ENCODE results near the gene CELF5.
"Not testable (repeated sequence)": the region's sequence is repeated elsewhere in the genome, so short reads cannot be mapped to it uniquely, and the experiment has no call there.

The CELF5 gene

DNA sequence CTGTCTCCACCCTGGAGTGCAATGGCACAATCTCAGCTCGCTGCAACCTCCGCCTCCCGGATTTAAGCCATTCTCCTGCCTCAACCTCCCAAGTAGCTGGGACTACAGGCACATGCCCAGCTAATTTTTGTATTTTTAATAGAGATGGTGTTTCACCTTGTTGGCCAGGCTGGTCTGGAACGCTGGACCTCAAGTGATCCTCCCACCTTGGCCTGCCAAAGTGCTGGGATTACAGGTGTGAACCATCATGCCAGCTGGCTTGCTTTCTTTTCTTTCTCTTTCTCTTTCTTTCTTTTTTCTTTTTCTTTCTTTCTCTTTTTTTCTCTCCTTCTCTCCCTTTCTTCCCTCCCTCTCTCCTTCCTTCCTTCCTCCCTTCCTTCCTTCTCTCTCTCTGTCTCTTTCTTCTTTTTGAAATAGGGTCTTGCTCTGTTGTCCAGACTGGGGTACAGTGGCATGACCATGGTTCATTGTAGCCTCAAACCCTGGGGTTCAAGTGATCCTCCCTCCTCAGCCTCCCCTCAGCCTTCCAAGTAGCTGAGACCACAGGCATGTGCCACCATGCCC lies 108.6 kb downstream of the CELF5 start:
- DNase-seq (ENCODE audit: low read depth, low spot score): no peak
- no peaks in the 10 kb centered on the region for H3K9me3 ChIP-seq (ENCODE audit: low read depth, low read length)
- no peaks in the 10 kb centered on the region for H3K36me3 ChIP-seq (ENCODE audit: insufficient read depth, low read length)
- TF ChIP-seq EZH2 (IDR thresholded peaks at IDR 0.05) (no peak), FOXP2 (optimal IDR thresholded peaks at IDR 0.05; ENCODE audit: control extremely low read depth, extremely low read length, insufficient read depth) (no peak), POLR2AphosphoS5 (IDR thresholded peaks at IDR 0.05; ENCODE audit: borderline replicate concordance, low read depth, low read length) (no peak)
- no peak overlapping the region for H3K27ac ChIP-seq
- no peak overlapping the region for H3K4me3 ChIP-seq
- no peak overlapping the region for H3K9ac ChIP-seq (ENCODE audit: insufficient read length)

DNA sequence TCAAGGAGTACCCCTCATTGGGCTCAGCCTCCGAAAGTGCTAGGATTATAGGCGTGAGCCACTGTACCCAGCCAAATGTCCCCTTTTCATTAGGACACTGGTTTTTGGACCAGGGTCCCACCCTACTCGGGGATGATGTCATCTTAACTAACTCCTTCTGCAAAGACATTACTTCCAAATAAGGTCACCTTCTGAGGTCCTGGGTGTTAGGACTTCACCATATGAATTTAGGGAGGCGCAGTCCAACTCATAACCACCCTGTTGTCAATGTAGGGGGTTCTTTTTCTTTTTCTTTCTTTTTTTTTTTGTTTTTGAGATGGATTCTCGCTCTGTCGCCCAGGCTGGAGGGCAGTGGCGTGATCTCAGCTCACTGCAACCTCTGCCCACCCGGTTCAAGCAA lies 109.2 kb downstream of the CELF5 start:
- TF ChIP-seq POLR2AphosphoS5 (IDR thresholded peaks at IDR 0.05; ENCODE audit: borderline replicate concordance, low read depth, low read length): no peak
- no peak for TF ChIP-seq EZH2 (IDR thresholded peaks at IDR 0.05)
- no peak for TF ChIP-seq FOXP2 (optimal IDR thresholded peaks at IDR 0.05; ENCODE audit: control extremely low read depth, extremely low read length, insufficient read depth)
- Histone ChIP-seq H3K27ac (no peak overlapping the region), H3K9ac (ENCODE audit: insufficient read length) (no peak overlapping the region), H3K36me3 (ENCODE audit: insufficient read depth, low read length) (no peaks in the 10 kb centered on the region), H3K9me3 (ENCODE audit: low read depth, low read length) (no peaks in the 10 kb centered on the region), H3K4me3 (no peak overlapping the region)
- DNase-seq (ENCODE audit: low read depth, low spot score): no peak

DNA sequence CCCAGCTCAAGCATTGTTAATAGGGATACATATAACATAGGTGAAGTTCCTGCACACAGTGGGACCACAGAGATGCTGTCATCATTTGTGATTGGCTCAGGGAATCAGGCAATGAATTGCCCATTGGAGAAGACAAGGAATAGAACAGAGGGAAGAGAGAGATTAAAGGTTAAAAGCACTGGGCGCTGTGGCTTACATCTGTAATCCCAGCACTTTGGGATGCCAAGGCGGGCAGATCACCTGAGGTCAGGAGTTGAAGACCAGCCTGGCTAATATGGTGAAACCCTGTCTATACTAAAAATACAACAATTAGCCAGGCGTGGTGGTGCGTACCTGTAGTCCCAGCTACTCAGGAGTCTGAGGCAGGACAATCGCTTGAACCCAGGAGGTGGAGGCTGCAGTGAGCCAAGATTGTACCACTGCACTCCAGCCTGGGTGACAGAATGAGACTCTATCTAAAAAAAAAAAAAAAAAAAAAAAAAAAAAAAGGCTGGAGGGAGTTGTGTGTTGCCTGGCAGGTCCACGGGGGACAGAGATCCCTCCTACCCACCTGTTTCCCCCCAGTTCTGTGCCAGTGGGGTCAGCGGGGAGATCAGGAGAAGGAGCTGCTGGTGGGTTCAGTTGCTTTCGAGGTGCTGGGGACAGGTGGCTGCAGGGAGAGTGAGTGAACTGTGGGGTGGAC lies 110.4 kb downstream of the CELF5 start:
- H3K9ac ChIP-seq (ENCODE audit: insufficient read length); H3K4me3 ChIP-seq; H3K36me3 ChIP-seq (ENCODE audit: insufficient read depth, low read length); H3K27ac ChIP-seq; DNase-seq (ENCODE audit: low read depth, low spot score); H3K9me3 ChIP-seq (ENCODE audit: low read depth, low read length): not testable (repeated sequence)

DNA sequence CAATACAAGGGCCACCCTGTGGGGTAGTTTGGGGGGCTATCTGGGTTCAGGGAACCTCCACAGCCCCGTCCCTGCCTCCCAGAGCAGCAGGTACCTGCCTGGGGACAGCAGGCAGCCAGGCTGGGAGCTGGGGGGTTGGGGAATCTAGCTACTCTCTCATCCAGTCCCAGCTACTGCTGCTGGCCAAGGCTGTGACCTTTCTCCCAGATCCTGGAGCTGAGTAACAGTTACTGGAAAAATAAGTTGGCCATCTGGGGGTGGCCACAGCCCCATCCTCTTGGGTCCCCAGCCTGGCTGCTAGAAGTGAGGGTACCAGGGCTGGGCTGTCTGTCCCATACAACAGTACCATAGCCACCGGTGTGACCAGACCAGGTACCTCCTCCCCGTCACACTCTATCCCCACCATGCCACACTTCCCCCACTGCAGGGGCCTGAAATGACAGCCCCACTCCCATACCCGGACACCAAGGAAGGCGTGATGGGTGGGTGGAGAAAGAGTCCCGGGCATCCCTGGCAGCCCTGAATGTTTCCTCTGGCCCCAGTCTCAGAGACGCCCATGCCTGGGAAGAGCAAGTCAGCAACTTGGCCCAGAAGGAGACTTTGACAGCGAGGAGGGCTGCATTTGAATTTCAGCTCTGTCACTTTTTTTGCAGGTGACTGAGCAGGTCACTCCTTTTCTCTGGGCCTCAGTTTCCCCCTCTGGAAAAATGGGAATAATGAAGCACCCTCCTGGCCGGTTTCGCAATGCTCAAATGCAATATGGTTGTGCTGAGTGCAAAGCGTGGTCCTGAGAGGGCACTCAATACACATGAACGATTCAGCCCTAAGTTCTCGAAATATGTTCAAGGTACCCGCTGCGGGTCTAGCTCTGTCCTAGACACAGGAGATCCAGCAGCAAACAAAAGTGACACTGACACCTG lies 111.2 kb downstream of the CELF5 start:
- no peak for TF ChIP-seq POLR2AphosphoS5 (IDR thresholded peaks at IDR 0.05; ENCODE audit: borderline replicate concordance, low read depth, low read length)
- no peak for TF ChIP-seq EZH2 (IDR thresholded peaks at IDR 0.05)
- Histone ChIP-seq H3K36me3 (ENCODE audit: insufficient read depth, low read length) (no peaks in the 10 kb centered on the region), H3K9ac (ENCODE audit: insufficient read length) (no peak overlapping the region), H3K9me3 (ENCODE audit: low read depth, low read length) (no peaks in the 10 kb centered on the region), H3K4me3 (no peak overlapping the region), H3K27ac (no peak overlapping the region)
- DNase-seq (ENCODE audit: low read depth, low spot score): no peak

DNA sequence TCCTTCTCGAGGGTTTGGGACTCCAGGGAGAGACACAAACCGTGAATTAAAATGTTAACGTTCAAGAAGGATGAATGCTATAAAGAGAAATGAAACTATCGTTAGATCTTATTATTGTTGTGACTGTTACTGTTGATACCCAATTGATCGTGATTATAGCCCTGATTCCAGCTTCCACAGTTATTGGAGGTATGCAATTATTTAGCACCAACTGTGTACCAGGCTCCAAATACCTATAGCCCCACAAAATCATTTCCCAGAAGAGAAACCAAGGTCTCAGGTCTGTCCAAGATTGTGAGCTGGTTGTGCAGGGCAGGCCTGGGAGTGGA lies 111.9 kb downstream of the CELF5 start:
- Histone ChIP-seq H3K36me3 (ENCODE audit: insufficient read depth, low read length) (no peaks in the 10 kb centered on the region), H3K27ac (no peak overlapping the region), H3K9ac (ENCODE audit: insufficient read length) (peak overlapping the region; percentile 26), H3K9me3 (ENCODE audit: low read depth, low read length) (no peaks in the 10 kb centered on the region), H3K4me3 (no peak overlapping the region)
- no peak for DNase-seq (ENCODE audit: low read depth, low spot score)
- TF ChIP-seq POLR2AphosphoS5 (IDR thresholded peaks at IDR 0.05; ENCODE audit: borderline replicate concordance, low read depth, low read length) (no peak), EZH2 (IDR thresholded peaks at IDR 0.05) (no peak), FOXP2 (optimal IDR thresholded peaks at IDR 0.05; ENCODE audit: control extremely low read depth, extremely low read length, insufficient read depth) (no peak)

DNA sequence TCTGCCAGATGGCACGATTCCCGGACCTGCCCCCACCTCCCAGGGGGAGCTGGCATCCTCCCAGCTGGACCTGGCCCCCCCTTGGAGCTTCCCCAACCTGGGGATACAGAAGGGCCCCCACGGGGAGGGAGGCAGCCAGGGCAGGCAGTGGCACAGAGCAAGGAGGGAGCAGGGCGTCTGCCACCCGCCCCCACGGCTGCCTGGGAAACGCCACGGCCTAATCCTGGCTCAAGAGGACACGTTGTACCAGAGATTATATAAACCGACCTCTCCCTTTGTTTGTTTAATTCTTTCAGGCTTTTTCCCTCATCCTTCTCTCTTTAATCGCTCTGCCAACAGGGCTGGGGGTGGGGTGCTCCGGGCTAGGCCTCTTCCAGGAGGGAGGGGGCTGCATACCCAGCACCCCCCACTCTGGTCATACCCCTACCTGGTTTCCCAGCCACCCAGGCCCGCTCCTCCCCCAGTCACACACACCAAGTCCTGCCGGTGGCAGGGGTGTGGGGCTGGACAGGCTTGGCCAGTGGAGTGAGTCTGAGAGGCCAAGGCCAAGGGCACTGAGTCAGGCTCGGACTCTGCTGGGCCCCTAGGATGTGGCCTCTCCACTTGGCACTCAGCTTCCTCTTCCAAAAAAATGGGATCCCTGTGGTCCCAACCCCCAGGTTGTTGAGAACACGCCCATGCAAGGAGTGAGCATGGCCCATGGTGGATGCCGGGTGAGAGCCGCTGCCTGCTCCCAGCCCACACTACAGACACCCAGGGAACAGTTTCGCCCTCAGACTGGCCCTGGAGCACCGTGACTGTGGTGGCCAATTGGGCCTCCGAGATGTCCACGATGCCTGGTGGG lies 112.4 kb downstream of the CELF5 start:
- no peak overlapping the region for H3K9ac ChIP-seq (ENCODE audit: insufficient read length)
- no peak overlapping the region for H3K4me3 ChIP-seq
- H3K9me3 ChIP-seq (ENCODE audit: low read depth, low read length): no peaks in the 10 kb centered on the region
- no peaks in the 10 kb centered on the region for H3K36me3 ChIP-seq (ENCODE audit: insufficient read depth, low read length)
- no peak for TF ChIP-seq EZH2 (IDR thresholded peaks at IDR 0.05)
- no peak for TF ChIP-seq FOXP2 (optimal IDR thresholded peaks at IDR 0.05; ENCODE audit: control extremely low read depth, extremely low read length, insufficient read depth)
- TF ChIP-seq POLR2AphosphoS5 (IDR thresholded peaks at IDR 0.05; ENCODE audit: borderline replicate concordance, low read depth, low read length): no peak
- no peak overlapping the region for H3K27ac ChIP-seq
- no peak for DNase-seq (ENCODE audit: low read depth, low spot score)

DNA sequence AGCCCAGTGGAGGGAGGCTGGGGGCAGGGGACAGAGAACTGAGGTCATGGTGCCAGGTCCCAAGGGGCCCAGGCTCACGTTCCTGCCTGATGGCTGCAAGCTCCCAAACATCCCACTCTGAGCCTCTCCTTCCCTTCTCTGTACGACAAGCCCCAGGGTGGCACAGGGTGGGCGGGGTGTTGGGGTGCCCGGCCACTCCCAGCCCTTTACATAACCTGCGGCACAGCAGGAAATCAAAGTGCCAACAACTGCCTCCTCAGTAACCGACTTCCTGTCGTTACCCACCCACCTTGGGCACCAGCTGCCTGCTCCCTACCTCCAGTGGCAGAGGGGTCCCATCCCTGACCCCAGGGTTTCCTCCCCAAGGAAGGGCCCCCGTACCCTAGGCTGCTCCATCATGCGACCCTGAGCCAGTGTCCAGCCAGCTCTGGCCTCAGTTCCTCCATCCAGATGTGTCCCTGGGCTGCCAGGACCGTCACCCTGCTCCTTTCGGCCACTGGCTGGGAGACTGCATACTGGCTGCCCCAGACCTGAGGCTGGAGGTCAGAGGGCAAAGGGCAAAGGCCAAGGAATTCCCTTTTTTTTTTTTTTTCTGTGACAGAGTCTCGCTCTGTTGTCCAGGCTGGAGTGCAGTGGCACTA lies 114.2 kb downstream of the CELF5 start:
- no peak for DNase-seq (ENCODE audit: low read depth, low spot score)
- H3K9ac ChIP-seq (ENCODE audit: insufficient read length): no peak overlapping the region
- no peaks in the 10 kb centered on the region for H3K9me3 ChIP-seq (ENCODE audit: low read depth, low read length)
- no peak overlapping the region for H3K27ac ChIP-seq
- H3K4me3 ChIP-seq: no peak overlapping the region
- H3K36me3 ChIP-seq (ENCODE audit: insufficient read depth, low read length): no peaks in the 10 kb centered on the region
- TF ChIP-seq EZH2 (IDR thresholded peaks at IDR 0.05): no peak
- TF ChIP-seq FOXP2 (optimal IDR thresholded peaks at IDR 0.05; ENCODE audit: control extremely low read depth, extremely low read length, insufficient read depth): no peak
- TF ChIP-seq POLR2AphosphoS5 (IDR thresholded peaks at IDR 0.05; ENCODE audit: borderline replicate concordance, low read depth, low read length): no peak

DNA sequence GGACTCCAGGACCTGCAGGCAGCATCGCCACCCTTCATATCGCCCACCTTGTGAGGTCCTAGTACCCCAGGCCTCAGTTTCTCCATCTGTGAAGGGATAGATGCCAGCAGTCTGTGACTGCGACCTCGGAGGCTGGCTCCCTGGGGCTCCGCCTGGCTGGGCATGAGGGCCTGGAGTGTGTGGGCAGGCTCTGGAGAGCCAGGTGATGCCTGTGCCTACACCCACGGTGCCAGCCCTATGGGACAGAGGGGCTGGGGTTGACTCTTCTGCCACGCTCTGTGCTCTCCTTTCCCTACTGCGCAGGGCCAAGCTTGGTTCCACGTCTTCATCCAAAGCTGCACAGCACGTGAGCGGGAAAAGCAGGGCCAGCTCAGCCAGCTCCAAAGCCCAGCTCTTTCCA lies 115.9 kb downstream of the CELF5 start:
- no peak for TF ChIP-seq POLR2AphosphoS5 (IDR thresholded peaks at IDR 0.05; ENCODE audit: borderline replicate concordance, low read depth, low read length)
- no peak for TF ChIP-seq FOXP2 (optimal IDR thresholded peaks at IDR 0.05; ENCODE audit: control extremely low read depth, extremely low read length, insufficient read depth)
- no peak for TF ChIP-seq EZH2 (IDR thresholded peaks at IDR 0.05)
- Histone ChIP-seq H3K36me3 (ENCODE audit: insufficient read depth, low read length) (no peaks in the 10 kb centered on the region), H3K27ac (no peak overlapping the region), H3K9me3 (ENCODE audit: low read depth, low read length) (no peaks in the 10 kb centered on the region), H3K4me3 (no peak overlapping the region), H3K9ac (ENCODE audit: insufficient read length) (no peak overlapping the region)
- DNase-seq (ENCODE audit: low read depth, low spot score): no peak
